ENCODE data around the gene AMPH.

The AMPH gene

DNA sequence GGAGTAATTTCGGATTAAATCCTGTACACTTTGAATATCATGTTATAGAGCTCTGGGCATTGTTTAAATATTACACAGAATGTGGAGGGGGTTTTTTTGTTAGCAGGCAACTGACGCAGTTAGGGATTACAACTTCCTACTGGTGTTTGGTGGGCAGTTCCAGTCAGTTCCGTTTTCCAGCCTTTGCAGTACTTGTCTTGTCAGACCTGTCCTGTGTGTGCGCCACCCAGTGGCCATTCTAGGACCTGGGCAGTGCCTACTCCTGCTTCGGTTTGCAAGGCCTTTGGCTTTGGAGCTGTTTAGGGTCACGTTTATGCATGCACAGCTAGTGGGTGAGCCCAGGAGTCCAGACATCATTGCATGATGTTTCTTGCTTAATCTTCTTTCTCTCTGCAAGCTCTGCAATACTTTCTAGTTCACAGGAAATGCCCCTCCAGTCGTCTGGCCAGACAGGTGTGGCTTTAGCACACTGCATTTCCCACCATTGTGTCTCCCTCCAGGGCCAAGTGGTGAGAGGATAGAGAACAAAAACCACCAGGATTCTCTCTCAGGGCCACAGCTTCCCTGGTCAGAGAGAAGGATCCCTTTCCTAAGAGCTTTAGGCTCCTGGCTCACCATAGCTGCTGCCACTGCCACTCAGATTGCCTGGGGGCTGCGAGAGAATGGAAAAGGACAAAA, 261.2 kb downstream of the AMPH start:
- TF ChIP-seq, protein P1, sequence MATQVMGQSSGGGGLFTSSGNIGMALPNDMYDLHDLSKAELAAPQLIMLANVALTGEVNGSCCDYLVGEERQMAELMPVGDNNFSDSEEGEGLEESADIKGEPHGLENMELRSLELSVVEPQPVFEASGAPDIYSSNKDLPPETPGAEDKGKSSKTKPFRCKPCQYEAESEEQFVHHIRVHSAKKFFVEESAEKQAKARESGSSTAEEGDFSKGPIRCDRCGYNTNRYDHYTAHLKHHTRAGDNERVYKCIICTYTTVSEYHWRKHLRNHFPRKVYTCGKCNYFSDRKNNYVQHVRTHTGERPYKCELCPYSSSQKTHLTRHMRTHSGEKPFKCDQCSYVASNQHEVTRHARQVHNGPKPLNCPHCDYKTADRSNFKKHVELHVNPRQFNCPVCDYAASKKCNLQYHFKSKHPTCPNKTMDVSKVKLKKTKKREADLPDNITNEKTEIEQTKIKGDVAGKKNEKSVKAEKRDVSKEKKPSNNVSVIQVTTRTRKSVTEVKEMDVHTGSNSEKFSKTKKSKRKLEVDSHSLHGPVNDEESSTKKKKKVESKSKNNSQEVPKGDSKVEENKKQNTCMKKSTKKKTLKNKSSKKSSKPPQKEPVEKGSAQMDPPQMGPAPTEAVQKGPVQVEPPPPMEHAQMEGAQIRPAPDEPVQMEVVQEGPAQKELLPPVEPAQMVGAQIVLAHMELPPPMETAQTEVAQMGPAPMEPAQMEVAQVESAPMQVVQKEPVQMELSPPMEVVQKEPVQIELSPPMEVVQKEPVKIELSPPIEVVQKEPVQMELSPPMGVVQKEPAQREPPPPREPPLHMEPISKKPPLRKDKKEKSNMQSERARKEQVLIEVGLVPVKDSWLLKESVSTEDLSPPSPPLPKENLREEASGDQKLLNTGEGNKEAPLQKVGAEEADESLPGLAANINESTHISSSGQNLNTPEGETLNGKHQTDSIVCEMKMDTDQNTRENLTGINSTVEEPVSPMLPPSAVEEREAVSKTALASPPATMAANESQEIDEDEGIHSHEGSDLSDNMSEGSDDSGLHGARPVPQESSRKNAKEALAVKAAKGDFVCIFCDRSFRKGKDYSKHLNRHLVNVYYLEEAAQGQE (IDR thresholded peaks at IDR 0.05; ENCODE audit: insufficient read depth in 1 of 2, low read depth in 2 of 2, low read length in 2 of 2): no peak
- TF ChIP-seq POLR2AphosphoS5 (IDR thresholded peaks at IDR 0.05; ENCODE audit: low read depth, low read length): no peak
- no peak for TF ChIP-seq FOXP2 (optimal IDR thresholded peaks at IDR 0.05; ENCODE audit: borderline replicate concordance, extremely low read depth, extremely low read length, insufficient read depth)
- TF ChIP-seq SIN3A (IDR thresholded peaks at IDR 0.05; ENCODE audit: borderline replicate concordance, insufficient read depth, low read length): no peak
- no peak for TF ChIP-seq TAF1 (IDR thresholded peaks at IDR 0.05; ENCODE audit: borderline replicate concordance, insufficient read depth, low read length)

DNA sequence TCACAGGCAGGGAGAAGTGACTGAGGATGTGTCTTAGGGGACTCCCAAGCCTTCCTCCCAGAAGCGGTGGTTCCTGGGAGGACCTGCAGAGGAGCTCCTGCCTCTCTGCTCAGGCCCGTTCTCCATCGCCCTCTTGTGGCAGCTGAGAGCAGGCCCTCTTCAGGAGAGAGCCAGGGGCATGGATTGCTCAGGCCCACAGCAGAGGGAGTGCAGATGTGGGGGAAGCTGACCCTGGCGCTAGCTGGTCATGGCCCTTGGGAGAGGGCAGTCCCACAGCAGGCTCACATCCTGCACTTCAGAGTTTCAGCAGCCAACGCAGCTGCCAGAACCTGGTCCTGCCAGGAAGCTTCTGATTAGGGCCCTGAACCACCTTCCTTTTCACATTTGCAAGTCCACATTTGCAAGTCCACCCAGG, 263.0 kb downstream of the AMPH start:
- TF ChIP-seq FOXP2 (optimal IDR thresholded peaks at IDR 0.05; ENCODE audit: borderline replicate concordance, extremely low read depth, extremely low read length, insufficient read depth) (no peak), TAF1 (IDR thresholded peaks at IDR 0.05; ENCODE audit: borderline replicate concordance, insufficient read depth, low read length) (no peak), POLR2AphosphoS5 (IDR thresholded peaks at IDR 0.05; ENCODE audit: low read depth, low read length) (no peak), SIN3A (IDR thresholded peaks at IDR 0.05; ENCODE audit: borderline replicate concordance, insufficient read depth, low read length) (no peak)
- TF ChIP-seq, protein P1 (IDR thresholded peaks at IDR 0.05; ENCODE audit: insufficient read depth in 1 of 2, low read depth in 2 of 2, low read length in 2 of 2): no peak

DNA sequence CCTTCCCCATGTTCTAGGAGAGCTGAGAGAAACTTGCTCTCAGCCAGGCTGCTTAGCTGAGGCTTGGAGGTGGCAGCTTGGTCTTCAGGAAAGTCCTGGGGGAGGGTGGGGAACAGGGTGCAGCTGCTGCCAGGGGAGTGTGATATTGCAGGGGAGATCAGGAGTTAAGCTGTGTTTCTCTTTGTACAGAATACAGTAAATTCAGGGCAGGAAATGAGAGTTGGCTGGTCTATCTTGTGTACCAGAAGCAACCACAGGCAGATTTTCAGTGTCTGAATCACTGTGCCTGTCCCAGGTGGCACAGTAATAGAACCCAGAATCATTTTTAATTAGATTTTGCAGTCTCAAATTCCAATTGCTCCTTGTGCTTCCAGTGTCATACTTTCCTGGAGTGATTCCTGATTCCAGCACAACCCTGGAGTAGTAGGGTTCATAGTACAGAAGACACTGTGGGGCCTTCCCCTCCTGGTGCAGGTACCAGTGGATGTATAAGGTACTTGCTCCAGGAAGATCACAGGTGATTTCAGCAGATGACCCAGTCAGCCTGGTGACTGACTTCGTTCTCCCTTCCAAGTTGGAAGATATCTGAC, 263.8 kb downstream of the AMPH start:
- TF ChIP-seq SIN3A (IDR thresholded peaks at IDR 0.05; ENCODE audit: borderline replicate concordance, insufficient read depth, low read length) (no peak), FOXP2 (optimal IDR thresholded peaks at IDR 0.05; ENCODE audit: borderline replicate concordance, extremely low read depth, extremely low read length, insufficient read depth) (no peak), TAF1 (IDR thresholded peaks at IDR 0.05; ENCODE audit: borderline replicate concordance, insufficient read depth, low read length) (no peak), POLR2AphosphoS5 (IDR thresholded peaks at IDR 0.05; ENCODE audit: low read depth, low read length) (no peak)
- TF ChIP-seq, protein P1 (IDR thresholded peaks at IDR 0.05; ENCODE audit: insufficient read depth in 1 of 2, low read depth in 2 of 2, low read length in 2 of 2): no peak

DNA sequence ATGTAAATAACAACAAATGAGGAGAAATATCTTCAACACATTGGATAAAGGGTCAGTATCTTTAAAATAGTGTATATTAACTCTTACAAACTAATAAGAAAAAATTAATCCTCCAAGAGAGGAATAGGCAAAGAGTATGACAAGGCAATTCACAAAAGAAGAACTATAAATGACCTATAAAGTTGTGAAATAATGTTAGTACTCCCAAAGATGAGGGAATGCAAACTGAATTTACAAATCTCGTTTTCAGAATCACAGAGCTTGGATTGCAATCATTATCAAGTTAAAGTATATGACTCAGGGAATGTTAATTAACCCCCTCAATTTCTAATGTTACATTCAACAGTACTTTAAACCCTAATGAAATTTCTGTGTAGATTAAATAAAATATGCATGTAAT, 270.4 kb downstream of the AMPH start:
- TF ChIP-seq TAF1 (IDR thresholded peaks at IDR 0.05; ENCODE audit: borderline replicate concordance, insufficient read depth, low read length) (no peak), FOXP2 (optimal IDR thresholded peaks at IDR 0.05; ENCODE audit: borderline replicate concordance, extremely low read depth, extremely low read length, insufficient read depth) (no peak), SIN3A (IDR thresholded peaks at IDR 0.05; ENCODE audit: borderline replicate concordance, insufficient read depth, low read length) (no peak), POLR2AphosphoS5 (IDR thresholded peaks at IDR 0.05; ENCODE audit: low read depth, low read length) (no peak)

DNA sequence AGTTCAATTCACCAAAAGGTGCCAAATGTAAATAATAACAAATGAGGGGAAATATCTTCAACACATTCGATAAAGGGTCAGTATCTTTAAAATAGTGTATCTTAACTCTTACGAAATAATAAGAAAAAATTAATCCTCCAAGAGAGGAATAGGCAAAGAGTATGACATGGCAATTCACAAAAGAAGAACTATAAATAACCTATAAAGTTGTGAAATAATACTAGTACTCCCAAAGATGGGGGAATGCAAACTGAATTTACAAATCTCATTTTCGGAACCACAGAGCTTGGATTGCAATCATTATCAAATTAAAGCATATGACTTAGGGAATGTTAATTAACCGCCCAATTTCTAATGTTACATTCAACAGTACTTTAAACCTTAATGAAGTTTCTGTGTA, 279.6 kb downstream of the AMPH start:
- TF ChIP-seq TAF1 (IDR thresholded peaks at IDR 0.05; ENCODE audit: borderline replicate concordance, insufficient read depth, low read length) (no peak), POLR2AphosphoS5 (IDR thresholded peaks at IDR 0.05; ENCODE audit: low read depth, low read length) (no peak), FOXP2 (optimal IDR thresholded peaks at IDR 0.05; ENCODE audit: borderline replicate concordance, extremely low read depth, extremely low read length, insufficient read depth) (no peak), SIN3A (IDR thresholded peaks at IDR 0.05; ENCODE audit: borderline replicate concordance, insufficient read depth, low read length) (no peak)
- TF ChIP-seq, protein P1 (IDR thresholded peaks at IDR 0.05; ENCODE audit: insufficient read depth in 1 of 2, low read depth in 2 of 2, low read length in 2 of 2): no peak

Data from PFSK-1 (cell line).